Sigmoid colon (tissue), 7 donors: ENCODE results near the gene XIRP2. TPM values are rescaled to one million over a fixed set of nuclear protein-coding genes. Genes with fewer than 3 reads are reported as not detected.
A peak's percentile ranks its signal among the peaks of the same experiment; 100 is the strongest.

Experiments used
- DNase-seq: peaks from one replicate; pipeline ENCODE4 v3.0.0-alpha.2; 2019
- H3K27ac ChIP-seq, 4 donors: fragments of 200-600 bp; sonication (generic); one replicate each; pipeline ENCODE4 v1.5.1; 2016 to 2019; ENCODE audit warnings: mild to moderate bottlenecking in 1 of 4
- H3K27me3 ChIP-seq, 3 donors: fragments of 200-600 bp; sonication (generic); one replicate each; pipeline ENCODE4 v1.5.1; 2019; ENCODE audit warnings: mild to moderate bottlenecking in 1 of 3
- H3K36me3 ChIP-seq, 4 donors: fragments of 200-600 bp; sonication (generic); one replicate each; pipeline ENCODE4 v1.5.1; 2016 to 2019
- H3K4me1 ChIP-seq, 4 donors: fragments of 200-600 bp; sonication (generic); one replicate each; pipeline ENCODE4 v1.5.1; 2017 to 2019
- H3K4me3 ChIP-seq, 4 donors: fragments of 200-600 bp; sonication (generic); one replicate each; pipeline ENCODE4 v1.5.1; 2017 to 2019; ENCODE audit warnings: mild to moderate bottlenecking in 2 of 4, moderate library complexity in 1 of 4
- H3K9me3 ChIP-seq, 4 donors: fragments of 200-600 bp in 3 of 4; sonication (generic) in 3 of 4; one replicate each; pipeline versions ENCODE4 v1.5.1 to v1.6.1; 2013 to 2019
- EP300 ChIP-seq, 4 donors: sonication (generic); formaldehyde crosslinking; IDR thresholded peaks; one replicate each; pipeline ENCODE4 v1.6.1; 2017; ENCODE audit warnings: antibody characterized with exemption in 4 of 4
- POLR2A ChIP-seq, 2 donors: fragments of 450-650 bp; IDR thresholded peaks; one replicate each; pipeline ENCODE4 v1.6.1; 2016; ENCODE audit warnings: antibody characterized with exemption in 2 of 2, mild to moderate bottlenecking in 2 of 2, moderate library complexity in 2 of 2
- POLR2AphosphoS5 ChIP-seq, 4 donors: sonication (generic); formaldehyde crosslinking; IDR thresholded peaks; one replicate each; pipeline ENCODE4 v1.6.1; 2017; ENCODE audit warnings: antibody characterized with exemption in 4 of 4
- WGBS, 2 donors: extraction: QIAGEN DNeasy Blood & Tissue Kit; methylation state at CpG; one replicate each; pipeline ENCODE4 v1.1.7; 2013; 5-methylcytosine and 5-hydroxymethylcytosine counted together
- intact Hi-C: fragments of 100-400 bp; cut with DNase I; formaldehyde crosslinking; loops from one replicate; pipeline ENCODE4 v1.15.1; 2023
- polyA plus RNA-seq, 3 donors: library from polyadenylated mRNA; stranded (reverse); fragments of 200-250 nt; gene quantifications; one replicate each; pipeline ENCODE4 v1.2.3, GENCODE V29; 2013
- total RNA-seq, 4 donors: library from RNA; depleted of rRNA; stranded (reverse); fragments of >200 nt; gene quantifications; one replicate each; pipeline ENCODE4 v1.1.0, GENCODE V29; 2016
- TF ChIP-seq, protein P1 (sequence below), 4 experiments: fragments of 450-650 bp in 3 of 4; fragments of 200-600 bp in 1 of 4; IDR thresholded peaks; one replicate each; pipeline ENCODE4 v1.5.1; 2016 to 2019; ENCODE audit warnings: antibody characterized with exemption in 4 of 4, mild to moderate bottlenecking in 3 of 4, moderate library complexity in 2 of 4
- donor health status: healthy with polysubstance abuse.
- donor health status: Bipolar disorder and iron deficiency.
- donor health status: healthy.

XIRP2 gene
- total and polyA plus RNA-seq, 7 donors, result under 0.01 to 1.8 (median 0.20) TPM; not detected in 3

DNA sequence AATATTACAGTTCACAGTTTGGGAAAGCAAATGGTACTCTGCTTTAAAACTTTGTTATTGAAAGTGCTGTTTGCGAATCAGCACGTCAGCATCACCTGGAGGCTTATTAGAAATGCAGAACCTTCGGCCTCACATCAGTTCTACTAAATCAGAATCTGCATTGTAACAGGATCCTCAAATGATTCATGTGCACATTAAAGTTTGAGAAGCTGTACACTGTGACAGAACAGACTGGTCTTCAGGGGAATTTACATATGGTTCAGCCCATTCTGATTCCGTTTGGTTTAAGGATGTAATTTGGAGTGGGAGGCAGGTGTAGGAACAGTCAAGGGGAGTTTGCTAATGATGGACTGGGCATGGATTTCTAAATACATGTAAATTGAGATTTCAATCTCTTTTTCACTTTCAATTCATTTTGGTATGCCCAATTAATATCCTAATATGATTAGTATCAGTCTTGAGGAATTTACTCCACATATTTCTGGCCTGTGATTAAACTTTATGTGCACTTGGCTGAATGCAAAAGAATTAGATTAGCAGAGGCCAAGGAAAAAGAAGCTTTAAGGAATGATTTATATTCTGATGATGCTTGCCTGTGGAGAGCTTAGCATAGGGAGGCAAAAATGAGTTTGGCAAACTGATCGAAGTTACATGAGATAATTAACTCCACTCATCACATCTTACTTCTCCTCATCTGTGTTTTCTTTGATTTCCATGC is 248.8 kb downstream of the XIRP2 start:
- intact Hi-C loops, result no loop called here
- Histone ChIP-seq H3K27me3 (no peaks in the 10 kb centered on the region), H3K4me3 (no peak overlapping the region), H3K36me3 (no peaks in the 10 kb centered on the region), H3K4me1 (peaks cover 0 to 16% (median 8%) of the 10 kb centered on the region in 4 donors), H3K27ac (no peak overlapping the region), H3K9me3 (no peaks in the 10 kb centered on the region)
- WGBS, 2 donors, result 77 to 78% methylated on average over 5 of the region's 5 CpGs
- DNase-seq, result no peak
- TF ChIP-seq POLR2AphosphoS5 (IDR thresholded peaks at IDR 0.05) (no peak), EP300 (IDR thresholded peaks at IDR 0.05) (no peak), POLR2A (IDR thresholded peaks at IDR 0.05) (no peak)
- TF ChIP-seq, protein P1, sequence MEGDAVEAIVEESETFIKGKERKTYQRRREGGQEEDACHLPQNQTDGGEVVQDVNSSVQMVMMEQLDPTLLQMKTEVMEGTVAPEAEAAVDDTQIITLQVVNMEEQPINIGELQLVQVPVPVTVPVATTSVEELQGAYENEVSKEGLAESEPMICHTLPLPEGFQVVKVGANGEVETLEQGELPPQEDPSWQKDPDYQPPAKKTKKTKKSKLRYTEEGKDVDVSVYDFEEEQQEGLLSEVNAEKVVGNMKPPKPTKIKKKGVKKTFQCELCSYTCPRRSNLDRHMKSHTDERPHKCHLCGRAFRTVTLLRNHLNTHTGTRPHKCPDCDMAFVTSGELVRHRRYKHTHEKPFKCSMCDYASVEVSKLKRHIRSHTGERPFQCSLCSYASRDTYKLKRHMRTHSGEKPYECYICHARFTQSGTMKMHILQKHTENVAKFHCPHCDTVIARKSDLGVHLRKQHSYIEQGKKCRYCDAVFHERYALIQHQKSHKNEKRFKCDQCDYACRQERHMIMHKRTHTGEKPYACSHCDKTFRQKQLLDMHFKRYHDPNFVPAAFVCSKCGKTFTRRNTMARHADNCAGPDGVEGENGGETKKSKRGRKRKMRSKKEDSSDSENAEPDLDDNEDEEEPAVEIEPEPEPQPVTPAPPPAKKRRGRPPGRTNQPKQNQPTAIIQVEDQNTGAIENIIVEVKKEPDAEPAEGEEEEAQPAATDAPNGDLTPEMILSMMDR (IDR thresholded peaks at IDR 0.05), result no peak

DNA sequence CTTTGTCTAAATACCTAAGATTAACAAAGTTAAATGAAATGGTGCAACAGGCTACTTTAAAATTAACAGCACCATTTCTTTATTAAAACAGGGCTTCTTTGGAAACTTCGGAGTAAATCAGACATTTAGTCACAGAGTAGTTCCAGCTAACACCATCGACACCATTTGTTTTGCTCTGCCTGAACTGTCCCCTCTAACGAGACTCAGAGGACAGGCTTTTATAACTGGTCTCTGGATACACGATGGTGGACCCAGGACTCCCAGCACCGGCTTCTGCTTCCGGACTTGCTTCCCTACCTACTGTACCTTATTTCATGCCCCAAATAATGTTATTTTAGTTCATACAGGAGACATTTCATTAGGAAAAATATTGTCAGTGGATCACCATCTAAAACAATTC is 252.1 kb downstream of the XIRP2 start:
- no peak for DNase-seq
- peaks cover 0 to 26% (median 11%) of the 10 kb centered on the region in 4 donors for H3K4me1 ChIP-seq
- no peak overlapping the region for H3K4me3 ChIP-seq
- intact Hi-C loops, result no loop called here
- no peaks in the 10 kb centered on the region for H3K36me3 ChIP-seq
- WGBS, 2 donors, result 89 to 90% methylated on average over 6 of the region's 6 CpGs
- H3K9me3 ChIP-seq, result no peaks in the 10 kb centered on the region
- H3K27me3 ChIP-seq, result no peaks in the 10 kb centered on the region
- H3K27ac ChIP-seq, result peak overlapping the region in 2 of 4 donors; percentile 14 to 48
- TF ChIP-seq EP300 (IDR thresholded peaks at IDR 0.05), result no peak
- TF ChIP-seq POLR2A (IDR thresholded peaks at IDR 0.05), result no peak

DNA sequence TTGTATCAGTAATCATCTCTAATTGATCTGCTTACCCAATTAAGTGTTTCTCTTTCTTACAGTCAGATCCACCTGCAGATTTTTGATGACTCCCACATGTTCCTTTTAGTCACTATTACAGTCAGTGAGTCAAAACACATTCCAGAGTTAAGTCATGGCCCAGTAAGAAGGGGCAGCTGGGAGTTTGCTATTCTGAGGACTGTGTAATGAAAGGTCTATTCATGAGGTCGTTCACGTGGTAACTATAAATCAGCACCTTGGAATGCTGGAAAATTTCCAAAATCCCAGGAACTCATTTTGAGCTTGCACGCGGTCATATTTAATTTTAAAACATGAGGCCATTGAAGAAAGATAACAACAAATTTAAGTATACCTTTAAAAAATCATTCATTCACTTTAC is 252.5 kb downstream of the XIRP2 start:
- TF ChIP-seq POLR2AphosphoS5 (IDR thresholded peaks at IDR 0.05) (peak in 3 of 4 donors; percentile 20 to 60 (median 58)), EP300 (IDR thresholded peaks at IDR 0.05) (peak in 2 of 4 donors; percentile 28 to 50)
- TF ChIP-seq, protein P1 (IDR thresholded peaks at IDR 0.05), result no peak
- Histone ChIP-seq H3K27me3 (no peaks in the 10 kb centered on the region), H3K4me3 (no peak overlapping the region), H3K36me3 (no peaks in the 10 kb centered on the region), H3K27ac (peak overlapping the region in 1 of 4 donors; percentile 48), H3K9me3 (no peaks in the 10 kb centered on the region), H3K4me1 (peaks cover 0 to 26% (median 11%) of the 10 kb centered on the region in 4 donors)
- 44 to 63% methylated on average over 4 of the region's 4 CpGs for WGBS, 2 donors
- intact Hi-C loops, result no loop called here
- no peak for DNase-seq

DNA sequence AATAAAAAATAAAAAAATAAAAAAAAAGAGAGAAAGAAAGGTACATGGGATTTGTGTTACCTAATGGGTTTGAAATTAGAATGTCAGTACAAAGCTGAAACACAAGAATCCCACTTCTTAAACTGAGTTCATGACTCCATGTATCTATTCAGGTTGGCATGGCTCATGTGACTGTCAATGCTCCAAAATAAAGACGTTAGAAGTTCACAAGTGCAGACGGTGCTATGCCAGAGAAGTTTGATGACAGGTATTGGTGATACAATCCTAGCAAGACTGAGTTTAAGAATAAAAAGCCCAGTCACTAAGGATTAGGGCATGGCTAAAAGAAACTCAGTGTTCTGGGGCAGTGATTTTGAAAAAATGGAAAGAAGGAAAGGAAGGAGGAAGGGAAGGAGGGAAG is 254.3 kb downstream of the XIRP2 start:
- Histone ChIP-seq H3K27ac (no peak overlapping the region), H3K4me3 (no peak overlapping the region), H3K36me3 (no peaks in the 10 kb centered on the region), H3K9me3 (no peaks in the 10 kb centered on the region), H3K27me3 (no peaks in the 10 kb centered on the region), H3K4me1 (peaks cover 0 to 26% (median 11%) of the 10 kb centered on the region in 4 donors)
- no peak for DNase-seq
- intact Hi-C loops, result no loop called here
- WGBS, 2 donors, result 70 to 84% methylated on average over 2 of the region's 2 CpGs
- TF ChIP-seq EP300 (IDR thresholded peaks at IDR 0.05) (no peak), POLR2AphosphoS5 (IDR thresholded peaks at IDR 0.05) (no peak), POLR2A (IDR thresholded peaks at IDR 0.05) (no peak)
- TF ChIP-seq, protein P1 (IDR thresholded peaks at IDR 0.05), result no peak

DNA sequence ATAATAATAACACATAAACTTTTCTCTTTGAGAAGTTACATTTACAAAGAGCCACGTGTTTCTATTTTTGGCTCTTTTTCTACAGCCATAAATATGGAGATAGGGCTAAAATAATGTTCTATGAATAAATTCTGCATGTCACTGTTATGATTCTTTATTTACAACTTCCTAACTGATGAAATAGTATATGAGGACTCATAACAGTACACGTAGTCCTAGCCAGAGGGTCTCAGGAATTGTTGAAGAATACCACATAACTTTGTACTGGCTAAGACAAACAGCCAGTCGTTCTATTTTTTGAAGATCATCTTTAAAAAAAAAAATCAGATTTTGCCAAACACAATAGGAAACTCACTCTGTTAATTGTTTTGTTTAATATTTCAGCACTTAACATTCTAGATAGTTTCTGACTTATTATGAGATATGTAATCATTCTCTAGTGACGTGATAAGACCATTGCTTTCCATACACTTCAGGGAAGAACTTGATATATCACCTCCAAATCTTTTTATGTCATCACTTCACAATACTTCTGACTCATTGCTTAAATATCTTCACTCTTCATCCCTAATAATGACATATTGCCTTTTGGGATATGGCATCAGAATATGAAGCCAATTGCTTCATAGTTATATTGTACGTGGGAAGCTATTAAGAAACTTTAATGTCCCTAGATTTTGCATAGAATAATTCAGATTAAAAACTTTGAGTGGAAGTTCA is 256.1 kb downstream of the XIRP2 start:
- TF ChIP-seq EP300 (IDR thresholded peaks at IDR 0.05) (no peak), POLR2A (IDR thresholded peaks at IDR 0.05) (no peak), POLR2AphosphoS5 (IDR thresholded peaks at IDR 0.05) (no peak)
- TF ChIP-seq, protein P1 (IDR thresholded peaks at IDR 0.05), result no peak

More for the DNA sequence above, 256.1 kb downstream of the XIRP2 start:
- Histone ChIP-seq H3K27ac (no peak overlapping the region), H3K4me1 (peaks cover 0 to 26% (median 11%) of the 10 kb centered on the region in 4 donors), H3K4me3 (no peak overlapping the region), H3K9me3 (no peaks in the 10 kb centered on the region), H3K36me3 (no peaks in the 10 kb centered on the region), H3K27me3 (no peaks in the 10 kb centered on the region)
- 59 to 63% methylated on average over 5 of the region's 5 CpGs for WGBS, 2 donors
- intact Hi-C loops, result no loop called here
- DNase-seq, result no peak
